Vagina (tissue), 2 donors: ENCODE measurements around the gene ASAP2. TPM values are rescaled to one million over a fixed set of nuclear protein-coding genes. Genes with fewer than 3 reads are reported as not detected.

Source experiments
- DNase-seq, 2 donors: peaks; one replicate each; pipeline ENCODE4 v3.0.0-alpha.2; 2017; ENCODE audit errors: extremely low spot score in 2 of 2
- H3K27ac ChIP-seq: fragments of 200-600 bp; sonication (generic); one replicate; pipeline ENCODE4 v1.5.1; 2019
- H3K27me3 ChIP-seq: fragments of 200-600 bp; sonication (generic); one replicate; pipeline ENCODE4 v1.5.1; 2019
- H3K36me3 ChIP-seq, 2 donors: fragments of 200-600 bp; sonication (generic); one replicate each; pipeline ENCODE4 v1.5.1; 2017 to 2019
- H3K4me1 ChIP-seq: fragments of 200-600 bp; sonication (generic); one replicate; pipeline ENCODE4 v1.5.1; 2019
- H3K4me3 ChIP-seq, 2 donors: fragments of 200-600 bp; sonication (generic); 1 replicate in 1 of 2; 2 replicates in 1 of 2; pipeline ENCODE4 v1.5.1; 2016 to 2019
- H3K9me3 ChIP-seq: fragments of 200-600 bp; sonication (generic); one replicate; pipeline ENCODE4 v1.5.1; 2019
- CTCF ChIP-seq, 3 experiments: fragments of 450-650 bp in 2 of 3; fragments of 200-600 bp in 1 of 3; sonication (generic) in 1 of 3; IDR thresholded peaks; one replicate each; pipeline ENCODE4 v1.5.1; 2017 to 2019; ENCODE audit warnings: antibody characterized with exemption in 3 of 3, mild to moderate bottlenecking in 2 of 3, moderate library complexity in 2 of 3
- POLR2A ChIP-seq, 2 donors: fragments of 450-650 bp; IDR thresholded peaks; one replicate each; pipeline ENCODE4 v1.6.1; 2017; ENCODE audit warnings: antibody characterized with exemption in 2 of 2, mild to moderate bottlenecking in 2 of 2, moderate library complexity in 2 of 2
- POLR2AphosphoS5 ChIP-seq, 2 donors: sonication (generic); formaldehyde crosslinking; IDR thresholded peaks; one replicate each; pipeline ENCODE4 v1.9.0; 2017; ENCODE audit warnings: antibody characterized with exemption in 2 of 2, mild to moderate bottlenecking in 2 of 2, low read depth in 1 of 2; ENCODE audit not compliant: insufficient read depth in 1 of 2
- intact Hi-C: fragments of 100-400 bp; cut with DNase I; formaldehyde crosslinking; loops from one replicate; pipeline ENCODE4 v1.15.1; 2023
- total RNA-seq: library from RNA; depleted of rRNA; stranded (reverse); fragments of >200 nt; gene quantifications from one replicate; pipeline ENCODE4 v1.2.3, GENCODE V29; 2016

The ASAP2 gene
- total RNA-seq, 1 donor from 2014 or later, result 36.3 TPM

- TF ChIP-seq CTCF (IDR thresholded peaks at IDR 0.05), result no peak
- TF ChIP-seq POLR2AphosphoS5 (IDR thresholded peaks at IDR 0.05; ENCODE audit: insufficient read depth in 1 of 2, low read depth in 1 of 2), result no peak
- TF ChIP-seq POLR2A (IDR thresholded peaks at IDR 0.05), result no peak
- H3K27me3 ChIP-seq, result no peaks in the 10 kb centered on the region
- H3K27ac ChIP-seq, result no peak overlapping the region
- no peak for DNase-seq
- intact Hi-C loops, result no loop called here
- no peaks in the 10 kb centered on the region for H3K36me3 ChIP-seq
- peaks cover 29% of the 10 kb centered on the region for H3K4me1 ChIP-seq
- no peaks in the 10 kb centered on the region for H3K9me3 ChIP-seq
- no peak overlapping the region for H3K4me3 ChIP-seq
Observed at GRCh38 chr2:9280224-9280623, 73.6 kb downstream of the ASAP2 start.

- Histone ChIP-seq H3K27ac (no peak overlapping the region), H3K36me3 (no peaks in the 10 kb centered on the region), H3K9me3 (no peaks in the 10 kb centered on the region), H3K4me1 (peaks cover 29% of the 10 kb centered on the region), H3K4me3 (no peak overlapping the region), H3K27me3 (no peaks in the 10 kb centered on the region)
- intact Hi-C loops, result no loop called here
- TF ChIP-seq POLR2AphosphoS5 (IDR thresholded peaks at IDR 0.05; ENCODE audit: insufficient read depth in 1 of 2, low read depth in 1 of 2), result no peak
- TF ChIP-seq CTCF (IDR thresholded peaks at IDR 0.05), result no peak
- TF ChIP-seq POLR2A (IDR thresholded peaks at IDR 0.05), result no peak
- no peak for DNase-seq
Observed at GRCh38 chr2:9281145-9281544, 74.5 kb downstream of the ASAP2 start.

- Histone ChIP-seq H3K4me1 (peaks cover 26% of the 10 kb centered on the region), H3K27me3 (no peaks in the 10 kb centered on the region), H3K27ac (no peak overlapping the region), H3K36me3 (no peaks in the 10 kb centered on the region), H3K4me3 (no peak overlapping the region), H3K9me3 (no peaks in the 10 kb centered on the region)
- TF ChIP-seq POLR2A (IDR thresholded peaks at IDR 0.05) (no peak), CTCF (IDR thresholded peaks at IDR 0.05) (no peak), POLR2AphosphoS5 (IDR thresholded peaks at IDR 0.05; ENCODE audit: insufficient read depth in 1 of 2, low read depth in 1 of 2) (no peak)
- intact Hi-C loops, result no loop called here
- no peak for DNase-seq
Observed at GRCh38 chr2:9282128-9283112, 75.8 kb downstream of the ASAP2 start.

- no peak for DNase-seq
- Histone ChIP-seq H3K27me3 (no peaks in the 10 kb centered on the region), H3K36me3 (no peaks in the 10 kb centered on the region), H3K27ac (no peak overlapping the region), H3K4me1 (peaks cover 26% of the 10 kb centered on the region), H3K4me3 (no peak overlapping the region), H3K9me3 (no peaks in the 10 kb centered on the region)
- TF ChIP-seq POLR2AphosphoS5 (IDR thresholded peaks at IDR 0.05; ENCODE audit: insufficient read depth in 1 of 2, low read depth in 1 of 2), result no peak
- intact Hi-C loops, result no loop called here
Observed at GRCh38 chr2:9284521-9285297, 78.1 kb downstream of the ASAP2 start.

- no peaks in the 10 kb centered on the region for H3K27me3 ChIP-seq
- no peaks in the 10 kb centered on the region for H3K9me3 ChIP-seq
- intact Hi-C loops, result no loop called here
- no peak for TF ChIP-seq POLR2AphosphoS5 (IDR thresholded peaks at IDR 0.05; ENCODE audit: insufficient read depth in 1 of 2, low read depth in 1 of 2)
- TF ChIP-seq CTCF (IDR thresholded peaks at IDR 0.05), result no peak
- H3K4me1 ChIP-seq, result peaks cover 26% of the 10 kb centered on the region
- no peak overlapping the region for H3K27ac ChIP-seq
- no peak overlapping the region for H3K4me3 ChIP-seq
- DNase-seq, result no peak
- H3K36me3 ChIP-seq, result no peaks in the 10 kb centered on the region
Observed at GRCh38 chr2:9285385-9285920, 78.8 kb downstream of the ASAP2 start.
